AG04449 (cell line): ENCODE measurements around the gene ITGA8.
"Not testable (repeated sequence)": the region's sequence is repeated elsewhere in the genome, so short reads cannot be mapped to it uniquely, and the experiment has no call there.

ENCODE experiments used
- CTCF ChIA-PET: fragments of 350-600 bp; formaldehyde crosslinking; extraction: SDS; loops from one replicate; lab custom pipeline; 2021; ENCODE audit warnings: antibody characterized with exemption; lab: Yijun Ruan, JAX
- POLR2A ChIA-PET: fragments of 400-600, 350-600 bp; formaldehyde crosslinking; extraction: SDS; loops from one replicate; lab custom pipeline; 2020; ENCODE audit warnings: antibody characterized with exemption, inconsistent platforms; lab: Yijun Ruan, JAX
- DNase-seq: peaks from one replicate; pipeline ENCODE4 v3.0.0-alpha.2; 2010; ENCODE audit warnings: low read depth, low spot score
- H3K4me3 ChIP-seq: 2 replicates; pipeline ENCODE4 v1.5.1; 2011; ENCODE audit warnings: low read depth, mild to moderate bottlenecking, control low read depth, low read length
- CTCF ChIP-seq: IDR thresholded peaks from one replicate; pipeline ENCODE4 v1.5.1; 2011; ENCODE audit warnings: mild to moderate bottlenecking, moderate library complexity, low read length, control low read depth, inconsistent platforms; ENCODE audit not compliant: insufficient read depth; ENCODE audit errors: missing control alignments

The ITGA8 gene

GRCh38 chr10:15482156-15482555 lies 237.6 kb downstream of the ITGA8 start:
- no peak for TF ChIP-seq CTCF
- no peak for DNase-seq
- ChIA-PET POLR2A (no interaction called here), CTCF (no interaction called here)
- no peak overlapping the region for H3K4me3 ChIP-seq

GRCh38 chr10:15478950-15479349 lies 240.8 kb downstream of the ITGA8 start:
- ChIA-PET CTCF (interaction anchor here (0.8 to 3.2 kb wide), 7 partner anchors 10 to 241 kb away, joined by 3 to 9 read pairs (median 4); partner anchors contain the start of gene ITGA8), POLR2A (no interaction called here)
- DNase-seq: no peak
- no peak overlapping the region for H3K4me3 ChIP-seq
- no peak for TF ChIP-seq CTCF

- no peak for TF ChIP-seq CTCF
- no peak overlapping the region for H3K4me3 ChIP-seq
- POLR2A ChIA-PET: no interaction called here
- CTCF ChIA-PET: interaction anchor here (1.1 to 3.2 kb wide), 5 partner anchors 9 to 241 kb away, joined by 3 to 9 read pairs (median 6); partner anchors contain the start of gene ITGA8
- DNase-seq: no peak
These were observed 241.3 kb downstream of the ITGA8 start for GRCh38 chr10:15478429-15478828.

GRCh38 chr10:15476337-15476736 lies 243.4 kb downstream of the ITGA8 start:
- POLR2A ChIA-PET: no interaction called here
- no peak for TF ChIP-seq CTCF
- H3K4me3 ChIP-seq: no peak overlapping the region
- DNase-seq: no peak
- CTCF ChIA-PET: interaction anchor here (0.6 to 3.2 kb wide), 7 partner anchors 9 to 244 kb away, joined by 3 to 9 read pairs (median 3); partner anchors contain the start of gene ITGA8

GRCh38 chr10:15475439-15475838 lies 244.3 kb downstream of the ITGA8 start:
- POLR2A ChIA-PET, H3K4me3 ChIP-seq, DNase-seq: not testable (repeated sequence)
- CTCF ChIA-PET: interaction anchor here (0.6 to 1.2 kb wide), 5 partner anchors 14 to 249 kb away, joined by 3 to 4 read pairs (median 3); partner anchors contain the start of gene ITGA8

GRCh38 chr10:15474671-15475070 lies 245.1 kb downstream of the ITGA8 start:
- no peak for DNase-seq
- TF ChIP-seq CTCF: no peak
- POLR2A ChIA-PET: no interaction called here
- no peak overlapping the region for H3K4me3 ChIP-seq
- CTCF ChIA-PET: interaction anchor here (0.9 to 1.1 kb wide), 2 partner anchors 245 to 250 kb away, joined by 3 to 4 read pairs; partner anchors contain the start of gene ITGA8

GRCh38 chr10:15473396-15473767 lies 246.3 kb downstream of the ITGA8 start:
- DNase-seq: no peak
- no peak for TF ChIP-seq CTCF
- POLR2A ChIA-PET: no interaction called here
- CTCF ChIA-PET: no interaction called here
- no peak overlapping the region for H3K4me3 ChIP-seq
